OCI-LY3 (cell line): ENCODE results near the gene RBM15.

Experiments used
- EZH2phosphoT487 ChIP-seq: fragments of 200-600 bp; shearing (Covaris generic); IDR thresholded peaks from 2 replicates; pipeline ENCODE4 v1.6.1; 2018; ENCODE audit warnings: antibody characterized with exemption, mixed run types, low read depth
- TF ChIP-seq, protein P1 (sequence below): fragments of 200-600, 300-600 bp; sonication (generic); IDR thresholded peaks from 2 replicates; pipeline ENCODE4 v1.5.1; 2014; ENCODE audit warnings: antibody characterized with exemption, low read length, low read depth

DNA sequence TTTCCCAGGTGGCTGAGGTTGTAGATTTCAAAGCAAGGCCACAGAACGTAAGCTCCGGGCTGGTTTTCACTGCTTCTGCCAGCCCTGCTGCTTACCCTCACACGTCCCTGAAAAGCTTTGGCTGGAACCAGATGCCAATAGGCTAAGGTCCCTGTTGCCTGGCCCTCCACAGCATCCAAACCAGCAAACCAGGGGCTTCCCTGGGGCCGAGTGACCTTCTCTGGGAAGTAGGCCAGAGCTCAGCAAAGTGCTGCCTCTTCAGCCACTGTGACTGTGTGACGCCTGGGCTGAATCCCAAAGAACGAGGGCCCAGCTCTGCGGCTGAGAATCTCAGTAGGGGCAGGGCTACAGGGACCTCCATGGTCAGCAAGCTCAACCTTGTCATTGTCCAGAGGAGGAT, 28.9 kb upstream of the RBM15 start:
- TF ChIP-seq, protein P1, sequence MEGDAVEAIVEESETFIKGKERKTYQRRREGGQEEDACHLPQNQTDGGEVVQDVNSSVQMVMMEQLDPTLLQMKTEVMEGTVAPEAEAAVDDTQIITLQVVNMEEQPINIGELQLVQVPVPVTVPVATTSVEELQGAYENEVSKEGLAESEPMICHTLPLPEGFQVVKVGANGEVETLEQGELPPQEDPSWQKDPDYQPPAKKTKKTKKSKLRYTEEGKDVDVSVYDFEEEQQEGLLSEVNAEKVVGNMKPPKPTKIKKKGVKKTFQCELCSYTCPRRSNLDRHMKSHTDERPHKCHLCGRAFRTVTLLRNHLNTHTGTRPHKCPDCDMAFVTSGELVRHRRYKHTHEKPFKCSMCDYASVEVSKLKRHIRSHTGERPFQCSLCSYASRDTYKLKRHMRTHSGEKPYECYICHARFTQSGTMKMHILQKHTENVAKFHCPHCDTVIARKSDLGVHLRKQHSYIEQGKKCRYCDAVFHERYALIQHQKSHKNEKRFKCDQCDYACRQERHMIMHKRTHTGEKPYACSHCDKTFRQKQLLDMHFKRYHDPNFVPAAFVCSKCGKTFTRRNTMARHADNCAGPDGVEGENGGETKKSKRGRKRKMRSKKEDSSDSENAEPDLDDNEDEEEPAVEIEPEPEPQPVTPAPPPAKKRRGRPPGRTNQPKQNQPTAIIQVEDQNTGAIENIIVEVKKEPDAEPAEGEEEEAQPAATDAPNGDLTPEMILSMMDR = no peak
- TF ChIP-seq EZH2phosphoT487 = no peak
